ENCODE results near the gene CRIP2. TPM values are rescaled to one million over a fixed set of nuclear protein-coding genes. Genes with fewer than 3 reads are reported as not detected.

The CRIP2 gene
- total and polyA plus RNA-seq, 2 of the 4 experiments (the other 2 are of a cell fraction), result 18.1 to 123 TPM

GRCh38 chr14:105496831-105497591, 22.4 kb downstream of the CRIP2 start:
- ATAC-seq (ENCODE audit: low read depth) (no peak), DNase-seq (no peak)
- H3K14ac ChIP-seq (replicated peaks; ENCODE audit: low read depth, low read length), result no peak overlapping the region
- no peaks in the 10 kb centered on the region for H3K36me3 ChIP-seq (ENCODE audit: control insufficient read depth, insufficient read depth, low read length)
- no peak overlapping the region for H3K4me3 ChIP-seq (ENCODE audit: insufficient read depth, low read depth, low read length)
- H3K4me1 ChIP-seq (ENCODE audit: control insufficient read depth, insufficient read depth, low read length), result no peaks in the 10 kb centered on the region
- H3K18ac ChIP-seq (ENCODE audit: low read depth, low read length), result no peak overlapping the region
- BruUV-seq (replicated peaks), result no TSS peak
- no peaks in the 10 kb centered on the region for H3K9me3 ChIP-seq (ENCODE audit: control insufficient read depth, insufficient read depth, low read length)
- H2AK9ac ChIP-seq (replicated peaks; ENCODE audit: low read depth, low read length, poor library complexity), result no peak overlapping the region
- H4K8ac ChIP-seq (ENCODE audit: low read depth in 2 of 2, low read length in 2 of 2), result no peak overlapping the region
- H3K56ac ChIP-seq (ENCODE audit: extremely low read depth, insufficient read depth, low read length), result no peak overlapping the region
- peaks cover 0 to 1% of the 10 kb centered on the region in 2 experiments; a peak in 1 of 4 replicates for H3K79me1 ChIP-seq (ENCODE audit: low read depth in 1 of 2, low read length in 2 of 2)
- H3K9ac ChIP-seq (ENCODE audit: low read depth, low read length), result no peak overlapping the region
- H4K5ac ChIP-seq (ENCODE audit: low read depth, low read length), result no peak overlapping the region
- H3K23ac ChIP-seq (ENCODE audit: low read depth, low read length), result no peak overlapping the region
- peaks cover 2% of the 10 kb centered on the region; the same call in 1 of the 2 replicates for H3K9me1 ChIP-seq (ENCODE audit: insufficient read depth, low read length)
- H2BK5ac ChIP-seq (ENCODE audit: low read depth, low read length, poor library complexity, severe bottlenecking), result no peak overlapping the region
- 94% methylated on average over 22 of the region's 32 CpGs; no CpG with 5 or more reads in 1 of the 2 experiments for WGBS, 2 experiments (ENCODE audit: extremely low coverage in 2 of 2, insufficient read length in 1 of 2)
- no peak overlapping the region for H3K4ac ChIP-seq (ENCODE audit: low read depth, low read length)
- ChIA-PET POLR2A (ENCODE audit: unreplicated experiment) (no interaction called here), CTCF (no interaction called here)
- no peak overlapping the region for H2BK120ac ChIP-seq (ENCODE audit: low read depth, low read length)
- 0 out of 2 replicates have a peak, but pooled peaks cover 1% of the 10 kb centered on the region for H4K20me1 ChIP-seq (ENCODE audit: insufficient read depth, low read length)
- H3K27me3 ChIP-seq (ENCODE audit: control insufficient read depth, insufficient read depth, low read length), result no peaks in the 10 kb centered on the region
- in situ Hi-C loops (cut with MboI; ENCODE audit: low sequenced_read_pairs), result no loop called here
- no peak overlapping the region for H2AK5ac ChIP-seq (ENCODE audit: low read depth, low read length)
- no peak overlapping the region for H4K91ac ChIP-seq (ENCODE audit: insufficient read depth, low read depth, low read length)
- no peak overlapping the region for H2AFZ ChIP-seq (replicated peaks; ENCODE audit: low read length, poor library complexity)
- intact Hi-C loops (cut with micrococcal nuclease), result no loop called here
- H3K27ac ChIP-seq (ENCODE audit: insufficient read depth, low read length), result no peak overlapping the region
- no peak for TF ChIP-seq RCOR1 (IDR thresholded peaks at IDR 0.05; ENCODE audit: insufficient replicate concordance, low read length)
- TF ChIP-seq POLR2A (IDR thresholded peaks at IDR 0.05; ENCODE audit: low read depth, low read length), result no peak
- no peak for TF ChIP-seq RFX5 (IDR thresholded peaks at IDR 0.05; ENCODE audit: low read depth, low read length)
- TF ChIP-seq RAD21 (IDR thresholded peaks at IDR 0.05; ENCODE audit: low read length), result no peak
- no peak for TF ChIP-seq BHLHE40 (IDR thresholded peaks at IDR 0.05; ENCODE audit: low read depth, low read length)
- TF ChIP-seq CHD1 (IDR thresholded peaks at IDR 0.05; ENCODE audit: low read depth, low read length), result no peak
- no peak for TF ChIP-seq CEBPB (IDR thresholded peaks at IDR 0.05; ENCODE audit: low read depth, low read length)
- no peak for TF ChIP-seq MXI1 (IDR thresholded peaks at IDR 0.05; ENCODE audit: borderline replicate concordance, low read depth, low read length)
- no peak for TF ChIP-seq MAFK (IDR thresholded peaks at IDR 0.05; ENCODE audit: low read depth, low read length)
- no peak for TF ChIP-seq MAZ (IDR thresholded peaks at IDR 0.05; ENCODE audit: borderline replicate concordance, low read depth, low read length)
- no peak for TF ChIP-seq FOS (IDR thresholded peaks at IDR 0.05; ENCODE audit: low read depth, low read length)
- dilution Hi-C loops (cut with HindIII; ENCODE audit: low sequenced_read_pairs, unreplicated experiment), result no loop called here
- H3K4me2 ChIP-seq (ENCODE audit: low read depth, low read length), result no peak overlapping the region
- H2BK15ac ChIP-seq (ENCODE audit: low read depth, low read length), result no peak overlapping the region
- no peak overlapping the region for H2BK20ac ChIP-seq (ENCODE audit: low read depth, low read length)
